Measurements from ENCODE around the gene HMX3. TPM values are rescaled to one million over a fixed set of nuclear protein-coding genes. Genes with fewer than 3 reads are reported as not detected.

HMX3 gene
- total and polyA plus RNA-seq, 2 of the 13 experiments (the other 11 are each of a cell fraction or from before 2014, with no cell fraction given): not detected

GRCh38 chr10:123154711-123155505, 19.1 kb downstream of the HMX3 start (continued):
- TF ChIP-seq ATF4 (CRISPR knock-in tag; IDR thresholded peaks at IDR 0.05): no peak
- peak; percentile 91 for TF ChIP-seq ZBTB7B (CRISPR knock-in tag; IDR thresholded peaks at IDR 0.05)
- 0 out of 2 replicates have a peak, but pooled peaks have one; percentile 24 for TF ChIP-seq MAFG (CRISPR knock-in tag; IDR thresholded peaks at IDR 0.05)
- no peak for TF ChIP-seq SCMH1 (CRISPR knock-in tag; IDR thresholded peaks at IDR 0.05; ENCODE audit: borderline replicate concordance)
- TF ChIP-seq ZNF280D (CRISPR knock-in tag; IDR thresholded peaks at IDR 0.05): no peak
- 0 out of 2 replicates have a peak, but pooled peaks have one; percentile 14 for TF ChIP-seq FOXC1 (CRISPR knock-in tag; IDR thresholded peaks at IDR 0.05; ENCODE audit: borderline replicate concordance)
- TF ChIP-seq ZNF124 (CRISPR knock-in tag; IDR thresholded peaks at IDR 0.05): 0 out of 2 replicates have a peak, but pooled peaks have one; percentile 48
- 0 out of 2 replicates have a peak, but pooled peaks have one; percentile 11 for TF ChIP-seq SMAD1 (CRISPR knock-in tag; IDR thresholded peaks at IDR 0.05; ENCODE audit: borderline replicate concordance, low read depth)
- TF ChIP-seq MTA1 (CRISPR knock-in tag; IDR thresholded peaks at IDR 0.05; ENCODE audit: borderline replicate concordance): no peak; the same call in 1 of the 2 replicates
- no peak for TF ChIP-seq ZNF562 (CRISPR knock-in tag; IDR thresholded peaks at IDR 0.05; ENCODE audit: borderline replicate concordance)
- TF ChIP-seq PATZ1 (CRISPR knock-in tag; IDR thresholded peaks at IDR 0.05): peak; percentile 80
- TF ChIP-seq POLR2A (IDR thresholded peaks at IDR 0.05; ENCODE audit: insufficient read depth in 1 of 2, low read depth in 2 of 2, low read length in 2 of 2): 0 out of 4 replicates have a peak, but pooled peaks of 1 of the 2 experiments have one; percentile 19
- TF ChIP-seq MZF1 (CRISPR knock-in tag; IDR thresholded peaks at IDR 0.05; ENCODE audit: borderline replicate concordance): no peak
- 0 out of 2 replicates have a peak, but pooled peaks have one; percentile 16 for TF ChIP-seq SALL1 (CRISPR knock-in tag; IDR thresholded peaks at IDR 0.05)
- peak; percentile 48; the same call in 1 of the 2 replicates for TF ChIP-seq HDAC1 (CRISPR knock-in tag; IDR thresholded peaks at IDR 0.05)
- TF ChIP-seq ZBTB7A (CRISPR knock-in tag; IDR thresholded peaks at IDR 0.05): 0 out of 2 replicates have a peak, but pooled peaks have one; percentile 32
- TF ChIP-seq ZNF800 (CRISPR knock-in tag; IDR thresholded peaks at IDR 0.05): peak; percentile 72
- TF ChIP-seq AGO1 (IDR thresholded peaks at IDR 0.05; ENCODE audit: low read depth, low read length, poor library complexity, severe bottlenecking): peak; percentile 71
- no peak for TF ChIP-seq ZNF10 (CRISPR knock-in tag; IDR thresholded peaks at IDR 0.05; ENCODE audit: borderline replicate concordance, low read depth)
- TF ChIP-seq ZNF839 (CRISPR knock-in tag; IDR thresholded peaks at IDR 0.05; ENCODE audit: borderline replicate concordance): peak; percentile 35; the same call in 1 of the 2 replicates
- no peak for TF ChIP-seq ZNF17 (CRISPR knock-in tag; IDR thresholded peaks at IDR 0.05)
